IMR-90 (cell line): ENCODE data around the gene ALDH3B2. TPM values are rescaled to one million over a fixed set of nuclear protein-coding genes. Genes with fewer than 3 reads are reported as not detected.

Experiments
- ATAC-seq: fragments of 200-7000 bp; cut with Tn5 transposase; 2 replicates; pipeline ENCODE4 v1.9.1; 2020; ENCODE audit warnings: low read depth, mild to moderate bottlenecking, moderate library complexity
- BruUV-seq: library from RNA; stranded (reverse); fragments of 400-500 nt; replicated peaks from 2 replicates; lab custom pipeline; 2021; lab: Mats Ljungman, UMichigan
- CTCF ChIA-PET: fragments of 300-600 bp; formaldehyde crosslinking; extraction: SDS; loops from one replicate; lab custom pipeline; 2021; ENCODE audit warnings: antibody characterized with exemption; lab: Yijun Ruan, JAX
- POLR2A ChIA-PET: fragments of 300-600 bp; sonication (Branson Sonifier 250); formaldehyde crosslinking; loops from one replicate; lab custom pipeline; 2022; ENCODE audit warnings: antibody characterized with exemption; ENCODE audit not compliant: unreplicated experiment; lab: Charles Lee
- DNase-seq: peaks from one replicate; pipeline ENCODE4 v3.0.0; 2013
- H2AFZ ChIP-seq: replicated peaks from 2 replicates; pipeline ENCODE3; 2013; ENCODE audit warnings: low read length, mild to moderate bottlenecking; ENCODE audit not compliant: poor library complexity
- H2AK5ac ChIP-seq: 2 replicates; pipeline ENCODE4 v1.6.1; 2013; ENCODE audit warnings: low read depth, low read length, inconsistent platforms
- H2AK9ac ChIP-seq: replicated peaks from 2 replicates; pipeline ENCODE3; 2013; ENCODE audit warnings: mild to moderate bottlenecking, low read depth, low read length, moderate library complexity; ENCODE audit not compliant: poor library complexity
- H2BK120ac ChIP-seq: 2 replicates; pipeline ENCODE4 v1.6.1; 2013; ENCODE audit warnings: low read depth, low read length, inconsistent platforms
- H2BK15ac ChIP-seq: 3 replicates; pipeline ENCODE4 v1.6.1; 2013; ENCODE audit warnings: low read depth, low read length, inconsistent platforms
- H2BK20ac ChIP-seq: 2 replicates; pipeline ENCODE4 v1.6.1; 2013; ENCODE audit warnings: low read depth, mild to moderate bottlenecking, inconsistent platforms, low read length, moderate library complexity
- H2BK5ac ChIP-seq: 2 replicates; pipeline ENCODE4 v1.6.1; 2013; ENCODE audit warnings: mild to moderate bottlenecking, low read depth, low read length, inconsistent platforms; ENCODE audit not compliant: poor library complexity, severe bottlenecking
- H3K14ac ChIP-seq: replicated peaks from 2 replicates; pipeline ENCODE4 v1.6.1; 2013; ENCODE audit warnings: low read depth, low read length, inconsistent platforms
- H3K18ac ChIP-seq: 2 replicates; pipeline ENCODE4 v1.6.1; 2013; ENCODE audit warnings: low read depth, low read length, control low read depth
- H3K23ac ChIP-seq: 2 replicates; pipeline ENCODE4 v1.6.1; 2013; ENCODE audit warnings: low read depth, low read length, inconsistent platforms
- H3K27ac ChIP-seq: 2 replicates; pipeline ENCODE4 v1.5.1; 2013; ENCODE audit warnings: mild to moderate bottlenecking, control low read depth, low read length; ENCODE audit not compliant: insufficient read depth
- H3K27me3 ChIP-seq: 2 replicates; pipeline ENCODE4 v1.6.1; 2013; ENCODE audit warnings: low read length; ENCODE audit not compliant: control insufficient read depth, insufficient read depth
- H3K36me3 ChIP-seq: 2 replicates; pipeline ENCODE4 v1.6.1; 2013; ENCODE audit warnings: low read length, mixed read lengths; ENCODE audit not compliant: control insufficient read depth, insufficient read depth
- H3K4ac ChIP-seq: 2 replicates; pipeline ENCODE4 v1.6.1; 2013; ENCODE audit warnings: low read depth, low read length, inconsistent platforms
- H3K4me1 ChIP-seq: 2 replicates; pipeline ENCODE4 v1.6.1; 2013; ENCODE audit warnings: low read length, mixed read lengths; ENCODE audit not compliant: control insufficient read depth, insufficient read depth
- H3K4me2 ChIP-seq: 2 replicates; pipeline ENCODE4 v1.6.1; 2013; ENCODE audit warnings: low read depth, mild to moderate bottlenecking, control low read depth, low read length, moderate library complexity
- H3K4me3 ChIP-seq: 2 replicates; pipeline ENCODE4 v1.5.1; 2013; ENCODE audit warnings: low read depth, mild to moderate bottlenecking, control low read depth, low read length, moderate library complexity; ENCODE audit not compliant: insufficient read depth
- H3K56ac ChIP-seq: 2 replicates; pipeline ENCODE4 v1.6.1; 2013; ENCODE audit warnings: low read length, inconsistent platforms; ENCODE audit not compliant: insufficient read depth; ENCODE audit errors: extremely low read depth
- H3K79me1 ChIP-seq, 2 experiments: 2 replicates each; pipeline ENCODE4 v1.6.1; 2013; ENCODE audit warnings: low read length in 2 of 2, inconsistent platforms in 1 of 2, low read depth in 1 of 2
- H3K9ac ChIP-seq: 2 replicates; pipeline ENCODE4 v1.6.1; 2013; ENCODE audit warnings: low read depth, low read length, control low read depth
- H3K9me1 ChIP-seq: 2 replicates; pipeline ENCODE4 v1.6.1; 2013; ENCODE audit warnings: low read length, inconsistent platforms; ENCODE audit not compliant: insufficient read depth
- H3K9me3 ChIP-seq: 2 replicates; pipeline ENCODE4 v1.6.1; 2013; ENCODE audit warnings: low read length; ENCODE audit not compliant: control insufficient read depth, insufficient read depth
- H4K20me1 ChIP-seq: 2 replicates; pipeline ENCODE4 v1.6.1; 2013; ENCODE audit warnings: low read length, inconsistent platforms; ENCODE audit not compliant: insufficient read depth
- H4K5ac ChIP-seq: 2 replicates; pipeline ENCODE4 v1.6.1; 2013; ENCODE audit warnings: mild to moderate bottlenecking, low read depth, low read length, control low read depth
- H4K8ac ChIP-seq, 2 experiments: 2 replicates each; pipeline ENCODE4 v1.6.1; 2013; ENCODE audit warnings: low read depth in 2 of 2, low read length in 2 of 2, control low read depth in 1 of 2, inconsistent platforms in 1 of 2
- H4K91ac ChIP-seq: 2 replicates; pipeline ENCODE4 v1.6.1; 2013; ENCODE audit warnings: low read depth, low read length, inconsistent platforms; ENCODE audit not compliant: insufficient read depth
- BHLHE40 ChIP-seq: fragments of 150-350 bp; IDR thresholded peaks from 2 replicates; pipeline ENCODE4 v1.6.1; 2016; ENCODE audit warnings: mild to moderate bottlenecking, low read depth, low read length
- CHD1 ChIP-seq: IDR thresholded peaks from 2 replicates; pipeline ENCODE4 v1.6.1; 2012; ENCODE audit warnings: low read depth, low read length, improper control_type of control experiment
- ELK1 ChIP-seq: fragments of 150-350 bp; IDR thresholded peaks from 2 replicates; pipeline ENCODE4 v1.6.1; 2016; ENCODE audit warnings: low read depth, mild to moderate bottlenecking, low read length, moderate library complexity, borderline replicate concordance
- FOS ChIP-seq: fragments of 150-350 bp; IDR thresholded peaks from 2 replicates; pipeline ENCODE4 v1.6.1; 2016; ENCODE audit warnings: low read depth, low read length
- MAFK ChIP-seq: IDR thresholded peaks from 2 replicates; pipeline ENCODE4 v1.6.1; 2012; ENCODE audit warnings: low read depth, low read length, improper control_type of control experiment
- MAZ ChIP-seq: IDR thresholded peaks from 2 replicates; pipeline ENCODE4 v1.6.1; 2012; ENCODE audit warnings: low read depth, mild to moderate bottlenecking, low read length, improper control_type of control experiment, moderate library complexity, borderline replicate concordance
- MXI1 ChIP-seq: IDR thresholded peaks from 2 replicates; pipeline ENCODE4 v1.6.1; 2012; ENCODE audit warnings: low read depth, mild to moderate bottlenecking, low read length, moderate library complexity, borderline replicate concordance
- NFE2L2 ChIP-seq: fragments of 150-350 bp; IDR thresholded peaks from 2 replicates; pipeline ENCODE4 v1.6.1; 2016; ENCODE audit warnings: low read depth, mild to moderate bottlenecking, low read length
- RCOR1 ChIP-seq: IDR thresholded peaks from 2 replicates; pipeline ENCODE4 v1.6.1; 2012; ENCODE audit warnings: mild to moderate bottlenecking, low read length, improper control_type of control experiment; ENCODE audit not compliant: insufficient replicate concordance
- RFX5 ChIP-seq: IDR thresholded peaks from 2 replicates; pipeline ENCODE4 v1.8.0; 2012; ENCODE audit warnings: low read depth, mild to moderate bottlenecking, low read length, moderate library complexity
- WGBS, 2 experiments: methylation state at CpG; one replicate each; pipeline versions ENCODE4 v1.1.5 to v1.1.7; 2013; ENCODE audit warnings: missing lambda C conversion rate in 2 of 2; ENCODE audit not compliant: insufficient read length in 1 of 2; ENCODE audit errors: extremely low coverage in 2 of 2; 5-methylcytosine and 5-hydroxymethylcytosine counted together
- dilution Hi-C: fragments of 300-500 bp; cut with HindIII; formaldehyde crosslinking; loops from one replicate; pipeline ENCODE4 v1.14.3; 2018; ENCODE audit warnings: low sequenced_read_pairs; ENCODE audit not compliant: unreplicated experiment
- in situ Hi-C: fragments of 300-500 bp; cut with MboI; formaldehyde crosslinking; loops from 3 replicates; pipeline ENCODE4 v1.14.3; 2019; ENCODE audit warnings: low sequenced_read_pairs, inconsistent platforms, mixed read lengths
- intact Hi-C: fragments of 100-400 bp; cut with micrococcal nuclease; formaldehyde crosslinking; loops from 2 replicates; pipeline ENCODE4 v1.10.0; 2022
- polyA plus RNA-seq, 3 experiments: library from polyadenylated mRNA; depleted of rRNA; stranded (reverse); fragments of >200 nt; gene quantifications; 2 replicates each; pipeline ENCODE4 v1.2.3, GENCODE V29; 2012; ENCODE audit warnings: low replicate concordance in 1 of 3
- total RNA-seq: library from RNA; depleted of rRNA; stranded (reverse); fragments of >200 nt; gene quantifications from 2 replicates; pipeline ENCODE4 v1.2.3, GENCODE V29; 2012

Gene ALDH3B2
- total and polyA plus RNA-seq, 2 of the 4 experiments (the other 2 are of a cell fraction) = not detected

DNA sequence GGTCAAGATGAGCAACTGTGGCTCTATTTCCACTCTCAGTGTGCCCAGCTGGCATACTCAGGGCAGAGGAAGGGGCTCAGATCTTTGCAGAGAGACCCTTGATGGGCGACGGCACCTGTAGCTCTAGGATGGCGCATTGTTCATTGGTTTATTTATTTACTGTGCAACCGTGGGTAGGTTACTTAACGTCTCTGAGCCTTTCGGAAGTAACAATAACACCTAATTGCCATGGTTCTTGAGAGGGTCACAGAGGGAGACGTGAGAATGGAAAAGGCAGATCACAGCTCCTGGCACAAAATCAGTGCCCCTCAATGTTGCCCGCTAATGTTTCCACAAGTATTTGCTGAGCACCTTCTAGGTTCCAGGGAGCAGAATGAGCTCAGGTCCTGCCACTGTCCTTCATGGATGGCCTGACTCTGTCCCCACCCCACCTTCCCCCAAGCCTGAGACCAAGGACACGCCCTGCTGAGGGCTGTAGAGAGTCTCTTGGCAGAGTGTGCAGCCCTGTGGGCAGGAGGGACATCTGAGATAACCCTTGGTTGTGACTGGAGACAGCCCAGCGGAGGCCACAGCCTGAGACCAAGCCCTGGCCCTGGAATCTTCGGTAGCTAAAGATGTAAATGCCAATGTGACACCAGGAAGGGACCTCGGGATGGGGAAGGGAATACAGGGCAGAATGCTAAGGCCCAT is 780 bp upstream of the ALDH3B2 start:
- Histone ChIP-seq H2BK5ac (no peak overlapping the region), H3K9me1 (no peaks in the 10 kb centered on the region), H2AFZ (no peak overlapping the region), H4K8ac (no peak overlapping the region), H3K4me2 (no peak overlapping the region), H3K4me1 (no peaks in the 10 kb centered on the region), H3K56ac (no peak overlapping the region), H3K9me3 (no peaks in the 10 kb centered on the region), H4K5ac (no peak overlapping the region), H3K4ac (no peak overlapping the region), H4K20me1 (no peaks in the 10 kb centered on the region), H3K9ac (no peak overlapping the region), H3K36me3 (no peaks in the 10 kb centered on the region), H3K27ac (no peak overlapping the region), H4K91ac (no peak overlapping the region), H3K14ac (no peak overlapping the region), H3K18ac (no peak overlapping the region), H3K4me3 (no peak overlapping the region), H3K27me3 (peaks cover 17% of the 10 kb centered on the region), H3K79me1 (no peaks in the 10 kb centered on the region), H2BK15ac (no peak overlapping the region), H3K23ac (no peak overlapping the region), H2AK5ac (no peak overlapping the region), H2BK20ac (no peak overlapping the region), H2AK9ac (no peak overlapping the region), H2BK120ac (no peak overlapping the region)
- POLR2A ChIA-PET = no interaction called here
- WGBS, 2 experiments = 70% methylated on average over 3 of the region's 12 CpGs; no CpG with 5 or more reads in 1 of the 2 experiments
- no peak for TF ChIP-seq CHD1
- TF ChIP-seq MAZ = no peak
- no peak for TF ChIP-seq BHLHE40
- no peak for TF ChIP-seq NFE2L2
- TF ChIP-seq MAFK = no peak
- TF ChIP-seq RFX5 = no peak
- no peak for TF ChIP-seq FOS
- no peak for TF ChIP-seq ELK1
- no peak for TF ChIP-seq MXI1
- TF ChIP-seq RCOR1 = no peak
- BruUV-seq = no TSS peak
- in situ Hi-C loops (no loop called here), intact Hi-C loops (no loop called here), dilution Hi-C loops (no loop called here)
- no peak for DNase-seq
- CTCF ChIA-PET = no interaction called here
- ATAC-seq = no peak
